Endothelial cell (in vitro differentiated cells): Measurements from ENCODE around the gene ANAPC16. TPM values are rescaled to one million over a fixed set of nuclear protein-coding genes. Genes with fewer than 3 reads are reported as not detected.
"Not testable (repeated sequence)": the region's sequence is repeated elsewhere in the genome, so short reads cannot be mapped to it uniquely, and the experiment has no call there.

Experiments
- DNase-seq: peaks from one replicate; pipeline ENCODE4 v3.0.0; 2021; ENCODE audit warnings: low spot score
- H3K27ac Mint-ChIP-seq: one replicate; pipeline ENCODE4 v1.8.0; 2021; ENCODE audit warnings: mixed read lengths, inconsistent platforms; ENCODE audit not compliant: unreplicated experiment
- H3K27me3 Mint-ChIP-seq: one replicate; pipeline ENCODE4 v1.8.0; 2021; ENCODE audit warnings: mild to moderate bottlenecking, moderate library complexity, mixed read lengths, inconsistent platforms; ENCODE audit not compliant: unreplicated experiment
- H3K36me3 Mint-ChIP-seq: one replicate; pipeline ENCODE4 v1.8.0; 2021; ENCODE audit warnings: mild to moderate bottlenecking, low read depth, mixed read lengths, inconsistent platforms; ENCODE audit not compliant: unreplicated experiment
- H3K4me1 Mint-ChIP-seq: one replicate; pipeline ENCODE4 v1.8.0; 2021; ENCODE audit warnings: mild to moderate bottlenecking, mixed read lengths, inconsistent platforms; ENCODE audit not compliant: unreplicated experiment
- H3K4me3 Mint-ChIP-seq: one replicate; pipeline ENCODE4 v1.8.0; 2021; ENCODE audit warnings: mild to moderate bottlenecking, mixed read lengths, inconsistent platforms; ENCODE audit not compliant: unreplicated experiment
- H3K9me3 Mint-ChIP-seq: one replicate; pipeline ENCODE4 v1.8.0; 2021; ENCODE audit warnings: mixed read lengths, inconsistent platforms; ENCODE audit not compliant: unreplicated experiment
- total RNA-seq: library from RNA; stranded (reverse); fragmentation: NEBNext Ultra II Directional; extraction: Animal tissue kit (Norgen Biotek cat#: 25700); gene quantifications from one replicate; pipeline ENCODE4 v1.2.1, GENCODE V29; 2021; ENCODE audit not compliant: unreplicated experiment
- TF ChIP-seq, protein P1 (sequence below): fragments of 200-600 bp; sonication (generic); IDR thresholded peaks from one replicate; pipeline ENCODE4 v1.5.0; 2021; ENCODE audit warnings: antibody characterized with exemption; ENCODE audit not compliant: unreplicated experiment

The ANAPC16 gene
- total RNA-seq, 1 donor from 2014 or later: 56.7 TPM

- Mint-ChIP-seq H3K27ac (no peak overlapping the region), H3K4me1 (peaks cover 14% of the 10 kb centered on the region), H3K27me3 (peaks cover 3% of the 10 kb centered on the region), H3K4me3 (peak overlapping the region; percentile 22), H3K9me3 (no peaks in the 10 kb centered on the region), H3K36me3 (peaks cover 5% of the 10 kb centered on the region)
- TF ChIP-seq, protein P1, sequence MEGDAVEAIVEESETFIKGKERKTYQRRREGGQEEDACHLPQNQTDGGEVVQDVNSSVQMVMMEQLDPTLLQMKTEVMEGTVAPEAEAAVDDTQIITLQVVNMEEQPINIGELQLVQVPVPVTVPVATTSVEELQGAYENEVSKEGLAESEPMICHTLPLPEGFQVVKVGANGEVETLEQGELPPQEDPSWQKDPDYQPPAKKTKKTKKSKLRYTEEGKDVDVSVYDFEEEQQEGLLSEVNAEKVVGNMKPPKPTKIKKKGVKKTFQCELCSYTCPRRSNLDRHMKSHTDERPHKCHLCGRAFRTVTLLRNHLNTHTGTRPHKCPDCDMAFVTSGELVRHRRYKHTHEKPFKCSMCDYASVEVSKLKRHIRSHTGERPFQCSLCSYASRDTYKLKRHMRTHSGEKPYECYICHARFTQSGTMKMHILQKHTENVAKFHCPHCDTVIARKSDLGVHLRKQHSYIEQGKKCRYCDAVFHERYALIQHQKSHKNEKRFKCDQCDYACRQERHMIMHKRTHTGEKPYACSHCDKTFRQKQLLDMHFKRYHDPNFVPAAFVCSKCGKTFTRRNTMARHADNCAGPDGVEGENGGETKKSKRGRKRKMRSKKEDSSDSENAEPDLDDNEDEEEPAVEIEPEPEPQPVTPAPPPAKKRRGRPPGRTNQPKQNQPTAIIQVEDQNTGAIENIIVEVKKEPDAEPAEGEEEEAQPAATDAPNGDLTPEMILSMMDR: no peak
- no peak for DNase-seq
Observed at GRCh38 chr10:72219235-72219814, 3.5 kb downstream of the ANAPC16 start.

- DNase-seq: no peak
- Mint-ChIP-seq H3K9me3 (no peaks in the 10 kb centered on the region), H3K27me3 (peaks cover 3% of the 10 kb centered on the region), H3K27ac (no peak overlapping the region), H3K36me3 (no peaks in the 10 kb centered on the region), H3K4me3 (no peak overlapping the region), H3K4me1 (peaks cover 10% of the 10 kb centered on the region)
- TF ChIP-seq, protein P1: no peak
Observed at GRCh38 chr10:72220637-72221036, 4.8 kb downstream of the ANAPC16 start.

GRCh38 chr10:72221278-72221677 is 5.5 kb downstream of the ANAPC16 start:
- Mint-ChIP-seq H3K9me3 (no peaks in the 10 kb centered on the region), H3K36me3 (no peaks in the 10 kb centered on the region)

DNA sequence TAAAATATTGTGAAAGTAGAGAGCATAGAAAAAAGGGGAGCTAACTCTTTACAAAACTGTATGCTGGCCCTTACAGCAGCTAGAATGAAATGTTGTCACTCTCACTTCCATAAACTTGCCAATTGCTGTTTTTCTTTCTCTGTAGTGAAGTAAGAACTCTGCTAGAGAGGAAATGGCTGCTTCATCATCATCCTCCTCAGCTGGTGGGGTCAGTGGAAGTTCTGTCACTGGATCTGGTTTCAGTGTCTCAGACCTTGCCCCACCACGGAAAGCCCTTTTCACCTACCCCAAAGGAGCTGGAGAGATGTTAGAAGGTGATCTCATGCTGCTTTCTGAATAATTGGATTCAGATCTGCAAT is 7.9 kb downstream of the ANAPC16 start:
- Mint-ChIP-seq H3K4me3 (no peak overlapping the region), H3K36me3 (no peaks in the 10 kb centered on the region), H3K27ac (no peak overlapping the region), H3K9me3 (no peaks in the 10 kb centered on the region), H3K4me1 (peaks cover 3% of the 10 kb centered on the region), H3K27me3 (no peaks in the 10 kb centered on the region)
- DNase-seq: no peak
- TF ChIP-seq, protein P1: no peak

More at GRCh38 chr10:72221278-72221677, 5.5 kb downstream of the ANAPC16 start:
- Mint-ChIP-seq H3K4me3 (no peak overlapping the region), H3K4me1 (peaks cover 9% of the 10 kb centered on the region), H3K27me3 (peaks cover 3% of the 10 kb centered on the region), H3K27ac (no peak overlapping the region)
- TF ChIP-seq, protein P1: no peak
- no peak for DNase-seq

GRCh38 chr10:72224191-72224590 is 8.4 kb downstream of the ANAPC16 start:
- H3K9me3 Mint-ChIP-seq, H3K4me3 Mint-ChIP-seq, DNase-seq, H3K27me3 Mint-ChIP-seq, H3K4me1 Mint-ChIP-seq, H3K36me3 Mint-ChIP-seq, H3K27ac Mint-ChIP-seq: not testable (repeated sequence)
